HG02938 (cell line): ENCODE measurements around the gene FOLR2.

Experiments
- ATAC-seq: cut with Tn5 transposase; IDR thresholded peaks from one replicate; pipeline ENCODE4 v1.9.1; 2021; ENCODE audit warnings: mild to moderate bottlenecking, moderate library complexity; ENCODE audit not compliant: unreplicated experiment

FOLR2 gene

DNA sequence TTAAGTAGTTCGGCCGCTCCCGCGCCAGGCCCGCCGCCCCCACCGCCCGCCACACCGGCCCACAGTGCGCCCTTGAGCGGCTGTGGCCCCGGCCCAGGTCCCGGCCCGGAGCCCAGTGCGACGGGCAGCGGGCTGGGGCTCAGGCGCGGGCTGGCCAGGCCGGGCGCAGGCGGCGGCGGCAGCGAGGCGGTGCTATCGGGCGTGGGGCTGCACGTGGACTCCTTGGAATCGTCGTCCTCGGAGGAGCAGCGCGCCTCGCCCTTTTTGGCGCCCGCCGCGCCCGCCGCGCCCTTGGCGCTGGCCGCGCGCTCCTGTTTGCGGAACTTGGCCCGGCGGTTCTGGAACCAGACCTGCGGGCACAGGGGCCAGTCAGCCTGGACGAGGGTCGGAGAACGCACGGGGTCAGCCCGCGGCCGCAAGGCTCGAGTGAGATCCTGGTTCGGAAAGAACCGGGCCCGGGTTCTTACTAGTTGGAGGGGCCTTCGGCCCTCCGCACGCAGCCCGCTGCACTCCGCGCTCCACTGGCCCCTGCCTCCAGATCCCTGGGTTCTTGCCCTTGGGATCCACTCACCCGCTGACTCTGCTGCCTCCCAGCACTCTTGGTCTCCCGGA lies 23.4 kb downstream of the FOLR2 start:
- no peak for ATAC-seq

- ATAC-seq: no peak
Observed at GRCh38 chr11:72240461-72241290, 24.1 kb downstream of the FOLR2 start.

GRCh38 chr11:72241291-72241781 lies 24.7 kb downstream of the FOLR2 start:
- ATAC-seq: no peak

- no peak for ATAC-seq
Observed at GRCh38 chr11:72242141-72242540, 25.5 kb downstream of the FOLR2 start.

GRCh38 chr11:72243173-72244059 lies 26.8 kb downstream of the FOLR2 start:
- no peak for ATAC-seq

GRCh38 chr11:72244060-72244360 lies 27.4 kb downstream of the FOLR2 start, which contains the start of gene PHOX2A:
PHOX2A (minus strand) TSS chr11:72244176; CDS start chr11:72244004, 172 bp downstream.
- no peak for ATAC-seq

DNA sequence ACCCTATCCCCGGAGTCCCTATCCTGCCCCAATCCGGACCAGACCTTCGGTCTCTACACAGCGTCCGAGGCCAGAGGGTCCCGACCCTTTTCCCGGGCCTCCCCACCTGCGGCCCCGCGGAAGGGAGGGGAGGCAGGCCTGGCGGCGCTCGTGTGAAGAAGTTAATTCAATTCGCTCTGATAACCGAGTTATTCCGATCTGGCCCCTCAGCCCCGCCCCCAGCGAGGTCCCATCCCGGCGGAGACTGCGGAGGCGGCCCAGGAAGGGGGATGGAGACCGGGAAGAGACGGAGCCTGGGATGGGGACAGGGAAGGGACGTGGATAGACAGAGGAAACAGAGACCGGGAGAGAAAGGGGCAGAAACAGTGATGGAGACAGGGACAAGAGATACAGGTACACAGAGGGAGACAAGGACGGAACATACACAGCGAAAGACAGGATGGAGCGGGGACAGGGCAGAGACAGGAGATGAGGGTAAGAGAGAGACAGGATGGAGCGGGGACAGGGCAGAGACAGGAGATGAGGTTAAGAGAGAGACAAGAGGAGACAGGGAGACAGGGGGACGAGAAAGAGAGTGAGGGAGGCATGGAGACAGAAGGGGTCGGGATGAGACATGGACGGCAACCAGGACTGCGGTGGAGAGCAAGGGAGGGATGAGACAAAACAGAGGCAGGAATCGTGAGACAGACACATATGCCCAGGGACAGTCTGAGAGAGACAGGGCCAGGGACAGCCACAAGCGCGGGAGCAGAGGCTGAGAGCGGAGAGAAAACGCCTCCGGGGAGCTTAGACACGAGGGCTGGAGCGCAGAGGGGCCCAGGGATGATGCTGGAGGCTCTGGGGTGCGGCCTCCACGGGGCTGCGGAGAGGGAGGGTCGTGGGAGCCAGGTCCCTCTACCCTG lies 28.0 kb downstream of the FOLR2 start:
- no peak for ATAC-seq

DNA sequence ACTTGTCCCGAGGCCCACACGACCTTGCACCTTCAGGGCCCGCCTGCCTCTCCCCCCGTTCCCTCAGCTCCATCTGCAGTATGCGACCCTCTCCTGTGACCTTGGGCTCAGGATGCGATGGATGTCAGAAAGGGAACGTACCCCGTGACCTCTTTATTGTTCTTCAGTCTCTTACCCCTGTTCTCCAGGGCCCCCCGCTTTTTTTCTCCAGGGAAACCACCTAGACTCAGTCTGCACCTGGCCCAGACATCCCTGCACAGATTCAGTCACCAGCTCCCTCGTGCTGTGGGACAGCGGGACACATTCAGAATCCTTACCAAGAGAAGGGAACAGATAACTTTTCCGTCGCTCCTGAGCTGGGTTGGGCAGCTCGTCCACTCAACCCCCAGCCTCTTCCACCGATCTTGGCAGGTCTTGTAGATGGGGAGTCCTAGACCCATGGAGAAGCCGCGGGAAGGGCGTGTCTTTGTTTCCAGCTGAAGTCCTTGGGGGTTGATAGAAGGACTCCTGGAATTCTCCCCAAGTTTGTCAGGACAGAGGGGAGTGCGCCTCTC lies 28.7 kb downstream of the FOLR2 start:
- no peak for ATAC-seq

GRCh38 chr11:72247584-72247983 lies 31.0 kb downstream of the FOLR2 start:
- no peak for ATAC-seq

DNA sequence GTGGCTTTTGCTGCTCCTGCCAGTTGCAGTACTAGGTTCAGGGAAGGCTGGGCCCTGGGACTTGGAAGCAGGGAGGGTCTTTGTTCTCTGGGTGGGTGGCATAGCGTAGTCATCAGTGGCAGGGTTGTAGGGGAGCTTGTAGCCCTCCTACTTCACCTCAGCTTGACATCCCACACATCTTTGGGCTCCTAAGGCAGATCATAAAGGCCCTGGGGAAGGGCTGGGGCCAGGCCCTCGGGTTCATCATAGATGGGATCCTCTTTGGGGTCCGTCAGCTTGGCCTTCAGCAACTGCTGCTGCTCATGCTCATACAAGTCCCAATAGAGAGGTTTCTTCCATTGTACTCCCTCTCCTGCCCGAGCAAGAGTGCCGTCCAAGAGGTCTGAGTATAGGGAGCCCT lies 33.4 kb downstream of the FOLR2 start:
- no peak for ATAC-seq

- no peak for ATAC-seq
Observed at GRCh38 chr11:72250661-72251464, 34.3 kb downstream of the FOLR2 start.

GRCh38 chr11:72251614-72252013 lies 35.0 kb downstream of the FOLR2 start:
- ATAC-seq: no peak

- ATAC-seq: no peak
Observed at GRCh38 chr11:72253392-72253791, 36.8 kb downstream of the FOLR2 start.

- ATAC-seq: no peak
Observed at GRCh38 chr11:72254299-72254993, 37.9 kb downstream of the FOLR2 start.

DNA sequence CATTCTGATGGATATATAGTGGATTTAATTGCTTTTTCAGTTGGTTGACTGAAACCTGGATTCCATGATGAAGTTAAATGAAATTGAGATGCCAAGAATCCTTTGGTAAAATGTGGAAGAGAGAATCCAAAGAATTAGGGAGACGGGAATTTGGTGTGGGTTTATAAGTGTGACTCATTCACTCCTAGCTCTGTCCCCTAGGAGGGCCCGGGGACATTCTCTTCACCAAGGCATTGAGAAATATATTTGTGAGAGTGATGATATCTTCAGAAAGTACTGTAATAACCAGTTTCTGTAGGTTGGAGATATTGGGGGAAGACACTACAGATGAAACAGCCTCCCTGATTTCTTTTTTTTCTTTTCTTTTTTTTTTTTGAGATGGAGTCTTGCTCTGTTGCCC lies 41.0 kb downstream of the FOLR2 start:
- no peak for ATAC-seq

GRCh38 chr11:72259490-72259889 lies 42.9 kb downstream of the FOLR2 start:
- ATAC-seq: no peak

DNA sequence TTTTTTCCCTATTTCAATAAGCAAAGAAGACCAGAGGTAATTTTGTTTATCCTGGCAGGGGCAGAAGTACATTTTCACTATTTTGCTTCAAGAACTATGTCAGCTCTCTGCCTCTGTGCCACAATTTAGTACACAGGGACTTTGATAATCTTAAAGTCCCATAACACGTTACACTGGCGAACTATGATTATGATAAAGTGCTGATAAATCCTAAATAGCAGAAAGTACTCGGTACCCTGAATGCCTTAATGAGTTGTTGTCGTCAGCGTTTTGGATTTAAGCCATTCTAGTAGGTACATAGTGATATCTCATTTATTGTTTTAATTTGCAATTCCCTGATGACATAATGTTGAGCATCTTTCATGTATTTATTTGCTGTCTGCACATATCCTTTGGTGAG lies 44.0 kb downstream of the FOLR2 start:
- no peak for ATAC-seq

GRCh38 chr11:72263361-72263760 lies 46.8 kb downstream of the FOLR2 start:
- ATAC-seq: no peak

DNA sequence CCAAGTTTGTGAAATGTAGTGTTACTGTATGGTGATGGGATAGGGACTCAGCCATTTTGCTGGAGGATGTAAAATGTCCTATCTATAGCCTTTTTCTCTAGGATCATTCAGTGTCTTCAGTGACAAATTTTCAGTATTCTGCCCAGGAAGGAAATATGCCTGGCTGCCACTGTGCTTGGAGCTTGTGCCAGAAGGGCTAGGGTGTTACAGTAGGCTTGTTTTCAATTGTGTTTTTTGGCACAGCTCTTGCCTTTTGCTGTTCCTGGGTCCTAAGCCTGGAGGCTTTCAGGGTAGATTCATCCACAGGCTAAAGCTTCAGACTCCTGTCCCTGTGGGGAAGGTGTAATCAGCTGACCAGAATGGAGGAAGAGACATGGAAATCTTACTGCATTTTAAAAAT lies 49.4 kb downstream of the FOLR2 start:
- no peak for ATAC-seq
